Right kidney (tissue), 1 donor: ENCODE results near the gene MFGE8.
A peak's percentile ranks its signal among the peaks of the same experiment; 100 is the strongest.

Source experiments
- DNase-seq: peaks from one replicate; pipeline ENCODE4 v3.0.0-alpha.2; 2016

Gene MFGE8

DNA sequence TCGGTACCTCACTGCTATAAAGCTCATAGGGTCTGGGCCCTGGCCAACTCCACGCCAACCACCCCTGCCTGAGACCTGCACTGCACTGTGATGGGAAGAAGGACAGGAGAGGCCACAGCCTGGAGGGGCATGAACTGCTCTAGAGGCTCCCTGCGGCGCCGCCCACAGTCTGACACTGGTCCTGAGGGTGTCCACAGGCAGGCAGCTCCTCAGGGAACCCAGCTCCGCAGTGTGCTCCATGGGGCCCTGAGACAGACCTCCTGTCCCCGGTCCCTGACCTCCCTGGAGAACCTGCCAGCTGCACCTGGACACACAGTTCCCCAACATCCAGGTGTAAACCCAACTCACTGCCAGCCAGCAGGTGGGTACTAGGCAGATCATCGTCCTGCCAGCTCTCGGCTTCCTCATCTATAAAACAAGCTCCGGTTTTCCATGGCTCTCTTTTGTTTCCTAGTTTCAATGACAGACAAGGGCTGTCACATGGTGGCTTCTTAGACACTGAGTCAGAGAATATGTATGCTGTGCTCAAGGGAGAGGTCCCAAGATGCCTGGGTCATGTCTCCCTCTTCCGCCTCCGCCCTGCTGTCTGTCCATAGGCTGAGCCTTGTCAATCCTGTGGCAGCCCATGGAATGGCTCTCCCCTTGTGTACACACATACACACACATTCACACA, 12.7 kb downstream of the MFGE8 start:
- no peak for DNase-seq

DNA sequence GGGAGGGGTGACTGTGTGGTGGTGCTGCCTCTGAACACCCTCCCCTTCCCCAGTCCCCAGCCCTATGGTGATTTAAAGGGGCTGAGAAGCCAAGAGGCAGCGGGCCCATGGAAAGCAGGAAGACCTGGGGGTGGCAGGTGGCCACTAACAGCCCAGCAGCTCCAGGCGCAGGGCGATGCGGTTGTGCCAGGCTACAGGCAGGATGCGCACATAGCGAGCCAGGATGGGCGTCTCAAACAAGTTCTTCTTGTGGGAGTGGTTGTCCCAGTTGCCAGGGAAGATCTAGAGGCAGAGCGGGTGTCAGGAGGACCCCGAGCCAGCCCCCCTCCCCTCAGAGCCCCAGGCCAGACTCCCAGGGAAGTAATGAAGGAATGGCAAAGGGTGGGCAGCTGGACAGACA, 13.9 kb downstream of the MFGE8 start:
- no peak for DNase-seq

DNA sequence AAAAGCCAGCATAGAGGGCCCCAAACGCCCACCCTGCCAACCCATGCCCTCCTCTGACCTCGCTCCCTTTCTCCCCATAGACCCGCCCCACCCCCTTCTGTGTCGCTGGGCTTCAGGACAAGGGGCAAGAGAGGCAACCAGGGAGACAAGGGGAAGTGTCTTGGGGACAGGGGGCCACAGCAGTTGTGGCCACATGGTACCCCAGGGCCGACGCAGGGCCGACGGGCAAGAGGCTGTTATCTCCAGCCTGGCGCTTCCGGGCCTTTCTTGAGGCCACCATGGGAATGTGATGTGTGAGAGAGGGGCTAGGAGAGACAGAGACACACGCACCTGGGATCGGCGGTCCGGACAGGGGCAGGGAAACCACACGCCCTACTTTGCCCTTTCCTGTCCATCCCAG, 14.4 kb downstream of the MFGE8 start:
- no peak for DNase-seq

DNA sequence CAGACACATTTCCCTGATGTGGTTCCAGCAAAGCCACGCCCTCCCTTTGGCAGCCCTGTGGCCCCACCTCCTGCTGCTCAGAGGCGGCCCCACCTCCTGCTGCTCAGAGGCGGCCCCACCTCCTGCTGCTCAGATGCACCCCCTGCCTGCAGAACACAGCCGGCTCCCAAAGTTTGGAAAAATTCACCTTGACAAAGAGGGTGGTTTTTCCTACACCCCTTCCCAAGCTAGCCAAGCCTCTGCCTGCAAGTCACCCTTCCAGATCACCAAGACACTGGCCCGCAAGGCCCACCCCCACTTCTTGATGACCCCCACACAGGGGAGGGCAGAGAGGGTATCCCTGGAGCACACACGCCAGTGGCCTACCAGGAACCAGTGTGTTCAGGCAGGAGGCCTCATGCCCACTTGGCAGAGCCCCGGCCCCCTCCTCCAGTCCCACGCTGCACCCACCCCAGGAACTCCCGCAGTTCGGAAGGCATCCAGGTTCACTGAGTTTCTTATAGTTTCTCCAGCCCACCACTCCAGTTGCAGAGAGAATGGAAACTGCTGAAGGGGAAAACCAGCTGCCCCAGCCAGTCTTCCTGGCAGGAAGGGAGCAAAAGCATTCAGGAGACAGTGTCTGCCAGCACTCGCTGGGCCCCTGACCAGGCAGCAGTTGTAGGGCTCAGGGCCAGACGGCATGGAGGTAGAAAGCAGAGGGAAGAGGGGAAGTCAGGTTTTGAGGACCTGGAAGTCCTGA, 15.6 kb downstream of the MFGE8 start:
- peak; percentile 59 for DNase-seq

DNA sequence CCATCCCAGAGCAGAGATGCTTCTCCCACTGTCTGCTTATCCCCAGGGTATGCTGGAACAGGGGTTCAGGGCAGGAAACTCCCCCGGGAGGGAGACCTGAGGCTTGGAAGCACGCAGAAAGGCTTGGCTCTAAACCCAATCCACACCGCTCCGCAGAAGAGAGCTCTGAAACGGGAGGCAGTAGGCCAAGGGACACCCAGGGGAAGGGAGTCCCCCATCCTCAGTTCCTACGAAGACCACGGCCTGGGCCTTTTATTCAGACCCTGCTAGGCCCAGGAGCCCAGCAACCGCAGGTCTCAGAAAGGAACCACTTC, 16.1 kb downstream of the MFGE8 start:
- DNase-seq: no peak

DNA sequence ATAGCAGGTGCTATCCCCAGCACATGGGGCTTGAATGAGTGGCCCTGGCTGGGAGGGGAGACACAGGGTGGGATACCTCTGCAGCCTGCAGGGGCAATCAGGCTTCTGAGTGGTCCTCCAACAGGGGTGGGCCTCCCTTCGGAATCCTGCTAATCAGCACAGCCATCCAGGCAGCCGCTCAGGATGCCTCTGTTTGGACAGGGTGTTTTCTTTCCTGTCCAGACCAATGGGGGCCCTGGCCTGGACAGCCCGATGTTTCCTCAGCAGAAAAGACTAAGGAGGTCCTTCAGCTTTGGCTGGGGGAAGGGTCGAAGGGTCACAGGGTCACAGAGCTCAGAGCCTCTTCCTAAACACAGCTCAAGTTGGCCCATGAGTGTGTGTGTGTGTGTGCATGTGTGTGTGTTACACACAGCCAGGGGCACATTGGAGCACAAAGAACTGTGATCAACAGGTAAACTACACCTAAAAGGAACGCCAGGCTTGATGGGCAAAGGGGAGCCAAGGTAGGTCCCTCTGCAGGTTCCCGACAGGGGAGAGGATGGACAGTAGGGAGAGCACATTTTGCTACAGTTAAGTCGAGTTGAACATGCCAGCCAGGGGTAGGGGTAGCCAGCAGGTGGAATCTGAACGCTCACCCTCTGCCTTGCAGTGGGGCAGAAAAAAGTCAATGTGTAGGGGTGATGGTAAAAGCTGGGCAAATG, 16.7 kb downstream of the MFGE8 start:
- no peak for DNase-seq

DNA sequence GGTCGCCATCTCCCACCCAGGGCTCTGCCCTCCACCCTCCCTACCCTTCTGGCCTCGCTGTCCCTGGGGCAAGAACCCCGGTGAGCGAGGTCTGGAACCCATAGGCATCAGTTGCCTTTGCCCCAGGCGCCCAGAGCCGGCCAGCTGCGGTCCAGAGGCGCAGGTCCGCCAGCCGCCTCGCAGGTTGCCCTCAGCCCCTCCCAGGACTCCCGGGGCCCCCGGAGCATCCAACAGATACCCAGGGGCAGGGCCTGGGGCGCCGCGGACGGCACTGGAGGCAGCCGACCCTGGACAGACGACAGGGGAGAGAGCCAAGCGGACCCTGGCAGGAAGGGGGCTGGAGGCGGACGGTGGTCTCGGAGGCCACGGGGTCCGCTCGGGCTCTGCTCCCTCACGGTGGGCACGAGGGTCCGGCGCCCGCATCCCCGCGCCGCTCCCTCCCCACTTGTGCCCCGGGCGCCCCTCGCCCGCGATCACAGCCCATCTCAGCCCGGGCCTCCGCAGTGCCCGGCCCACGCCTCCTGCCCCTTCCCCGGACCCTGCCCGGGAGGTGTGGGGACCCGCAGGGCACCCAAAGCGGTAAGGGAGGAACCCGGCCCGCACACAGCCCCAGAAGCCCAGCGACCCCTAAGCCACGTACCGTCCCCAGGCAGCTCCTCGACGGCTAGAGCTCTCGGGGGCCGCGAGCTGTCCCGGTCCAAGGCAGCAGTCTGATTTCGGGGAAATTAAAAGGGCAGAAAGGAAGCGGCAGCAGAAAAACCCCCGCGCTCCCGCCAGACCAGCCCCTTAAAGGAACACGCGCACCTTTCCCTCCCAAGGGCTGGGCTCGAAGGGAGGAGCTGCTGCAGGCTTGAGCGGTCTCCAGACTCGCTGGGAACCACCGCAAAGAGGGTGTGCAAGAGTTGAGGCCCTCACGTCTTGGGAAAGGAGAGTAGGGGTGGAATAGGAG, 18.1 kb downstream of the MFGE8 start, which contains the start of gene HAPLN3:
Gene HAPLN3, minus strand, starts transcription at position 726 of the 949 bp plus-strand sequence. CDS start 8,246 bp downstream, outside the sequence.
- DNase-seq: peak; percentile 51

DNA sequence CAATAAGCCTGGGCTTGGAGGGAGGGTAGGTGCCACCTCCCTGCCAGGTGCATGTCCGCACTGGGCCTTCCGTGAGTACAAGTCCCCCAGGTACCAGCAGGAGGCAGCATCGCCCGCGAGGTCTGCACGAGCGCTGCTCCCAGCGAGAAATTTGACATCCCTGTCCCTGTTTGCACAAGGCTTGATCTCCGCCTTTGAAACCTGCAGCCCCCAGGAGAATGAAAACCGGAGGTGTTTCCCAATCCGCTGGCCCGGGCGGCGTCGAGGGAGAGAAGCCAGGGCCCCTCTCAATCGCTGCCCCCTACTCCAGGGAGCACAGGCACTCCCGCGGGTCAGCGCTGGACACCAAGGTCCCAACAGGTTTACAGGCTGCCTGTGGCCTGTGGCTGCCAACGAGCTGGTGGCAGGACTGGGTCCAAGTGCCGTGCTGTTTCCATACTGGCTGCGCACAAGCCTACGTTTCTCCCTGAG, 18.8 kb downstream of the MFGE8 start:
- peak; percentile 73 for DNase-seq

DNA sequence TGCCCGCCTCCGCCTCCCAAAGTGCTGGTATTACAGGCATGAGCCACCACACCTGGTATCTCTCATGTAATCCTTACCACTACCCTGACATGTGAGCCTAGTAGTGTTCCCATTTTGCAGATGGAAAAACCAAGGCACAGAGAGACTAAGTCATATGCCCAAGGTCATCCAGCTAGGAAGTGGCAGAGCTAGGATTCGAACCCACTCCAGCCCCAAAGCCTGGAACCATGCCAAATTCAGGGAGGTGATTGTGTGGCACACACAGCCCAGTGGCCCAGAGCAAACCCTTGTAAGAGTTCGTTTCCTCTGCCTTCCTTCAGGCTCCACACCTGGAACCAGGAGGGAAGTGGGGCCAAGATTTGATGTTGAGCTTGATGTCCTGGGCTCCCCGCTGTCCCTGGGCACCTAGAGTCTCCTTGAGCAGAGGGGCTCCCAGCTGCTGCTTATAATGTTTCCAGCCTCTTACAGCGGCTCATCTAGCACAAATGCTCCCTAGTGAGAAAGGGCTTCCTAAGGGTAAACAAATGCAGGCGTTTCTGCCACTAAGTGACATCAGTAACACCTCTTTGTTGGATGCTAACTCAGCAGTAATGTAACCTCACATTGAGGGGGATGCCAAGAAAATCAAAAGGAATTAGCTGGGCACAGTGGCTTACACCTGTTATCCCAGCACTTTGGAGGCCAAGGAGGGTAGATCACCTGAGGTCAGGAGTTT, 21.5 kb downstream of the MFGE8 start:
- DNase-seq: no peak

DNA sequence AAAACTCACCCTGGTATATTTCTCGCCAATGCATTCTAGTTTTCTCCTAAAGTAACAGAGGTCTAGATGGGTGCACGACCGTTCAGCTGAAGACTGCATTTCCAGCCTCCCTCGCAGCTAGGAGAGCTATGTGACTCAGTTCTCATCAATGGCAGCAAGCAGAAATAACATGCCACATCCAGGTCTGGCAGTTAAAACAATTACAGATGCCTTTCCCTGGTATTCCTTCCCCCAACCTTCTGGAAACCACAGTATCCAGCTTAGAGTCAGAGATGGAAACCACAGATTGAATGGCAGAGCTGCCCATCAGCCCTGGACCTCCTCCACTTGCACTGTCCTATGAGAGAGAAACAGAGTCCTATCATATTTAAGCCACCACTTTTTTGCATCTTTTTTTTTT, 22.7 kb downstream of the MFGE8 start:
- no peak for DNase-seq

DNA sequence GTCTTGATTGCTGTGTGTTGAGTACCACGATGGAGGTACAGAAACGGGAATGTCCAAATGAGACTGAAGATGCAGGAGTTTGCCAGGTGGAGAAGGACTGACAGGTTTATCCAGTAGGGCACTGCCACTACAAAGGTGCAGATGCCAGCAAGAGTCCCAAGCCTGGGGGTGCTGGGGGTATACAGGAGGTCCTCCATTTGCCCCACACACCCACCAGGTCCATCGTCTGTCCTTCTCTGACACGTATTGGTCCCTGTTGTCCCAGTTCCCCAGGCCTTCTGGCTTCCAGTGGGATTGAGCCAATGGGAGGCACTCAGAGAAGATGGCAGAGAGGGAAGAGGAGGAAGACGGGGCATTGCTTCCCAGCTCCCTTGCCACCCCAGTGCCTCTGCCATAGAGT, 24.5 kb downstream of the MFGE8 start:
- DNase-seq: no peak

DNA sequence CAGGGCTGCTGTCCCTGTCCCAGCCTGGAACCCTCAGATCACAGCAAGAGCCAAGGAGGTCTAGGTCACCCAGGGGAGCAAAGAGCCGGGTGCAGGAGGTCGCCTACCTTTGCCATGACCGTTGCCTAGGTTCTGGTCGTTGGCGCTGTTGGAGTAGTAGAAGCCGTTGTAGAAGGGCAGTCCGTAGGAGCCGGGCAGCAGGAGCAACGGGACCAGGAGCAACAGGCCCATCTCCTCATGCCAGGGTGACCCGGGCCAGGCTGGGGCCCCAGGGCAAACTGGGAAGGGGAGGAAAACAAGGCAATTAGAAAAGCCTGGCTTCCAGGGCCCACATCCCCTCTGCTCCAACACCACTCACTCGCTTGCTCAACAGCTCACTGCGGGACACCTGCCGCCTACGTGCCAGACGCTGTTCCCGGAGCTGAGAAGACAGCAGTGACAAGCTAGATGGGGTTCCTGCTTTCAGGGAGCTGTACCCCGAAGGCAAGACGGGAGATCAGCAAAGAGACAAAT, 26.1 kb downstream of the MFGE8 start:
- DNase-seq: no peak

DNA sequence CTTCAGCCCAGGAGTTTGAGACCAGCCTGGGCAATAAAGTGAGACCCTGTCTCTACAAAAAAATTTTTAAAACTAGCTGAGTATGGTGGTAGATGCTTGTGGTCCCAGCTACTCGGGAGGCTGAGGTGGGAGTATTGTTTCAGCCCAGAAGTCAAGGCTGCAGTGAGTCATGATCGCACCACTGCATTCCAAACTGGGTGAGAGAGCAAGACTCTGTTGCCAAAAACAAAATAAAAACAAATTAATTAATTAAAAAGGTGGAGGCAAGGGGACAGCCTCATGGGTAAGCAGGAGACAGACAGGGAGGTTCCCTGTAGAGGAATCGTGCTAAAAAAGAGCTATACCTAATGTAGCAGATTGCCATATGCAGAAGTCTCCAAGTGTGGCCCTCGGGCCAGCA, 30.4 kb downstream of the MFGE8 start:
- DNase-seq: no peak

DNA sequence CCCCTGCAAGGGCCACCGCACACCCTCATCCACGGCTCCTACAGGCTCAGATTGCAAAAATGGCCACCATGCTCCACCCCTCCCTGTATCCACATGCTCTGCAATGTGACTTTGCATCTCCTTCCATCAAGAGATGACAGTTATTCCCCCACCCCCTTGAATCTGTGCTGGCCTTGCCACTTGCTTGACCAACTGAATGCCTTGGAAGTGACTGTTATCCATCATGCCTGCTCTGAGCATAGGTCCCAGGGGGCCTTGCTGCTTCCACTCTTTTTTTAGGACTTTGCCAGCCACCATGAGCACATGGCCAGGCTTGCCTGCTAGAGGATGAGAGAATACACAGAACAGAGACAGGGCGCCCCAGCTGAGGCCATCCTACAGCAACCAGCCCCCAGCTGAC, 31.4 kb downstream of the MFGE8 start:
- no peak for DNase-seq

DNA sequence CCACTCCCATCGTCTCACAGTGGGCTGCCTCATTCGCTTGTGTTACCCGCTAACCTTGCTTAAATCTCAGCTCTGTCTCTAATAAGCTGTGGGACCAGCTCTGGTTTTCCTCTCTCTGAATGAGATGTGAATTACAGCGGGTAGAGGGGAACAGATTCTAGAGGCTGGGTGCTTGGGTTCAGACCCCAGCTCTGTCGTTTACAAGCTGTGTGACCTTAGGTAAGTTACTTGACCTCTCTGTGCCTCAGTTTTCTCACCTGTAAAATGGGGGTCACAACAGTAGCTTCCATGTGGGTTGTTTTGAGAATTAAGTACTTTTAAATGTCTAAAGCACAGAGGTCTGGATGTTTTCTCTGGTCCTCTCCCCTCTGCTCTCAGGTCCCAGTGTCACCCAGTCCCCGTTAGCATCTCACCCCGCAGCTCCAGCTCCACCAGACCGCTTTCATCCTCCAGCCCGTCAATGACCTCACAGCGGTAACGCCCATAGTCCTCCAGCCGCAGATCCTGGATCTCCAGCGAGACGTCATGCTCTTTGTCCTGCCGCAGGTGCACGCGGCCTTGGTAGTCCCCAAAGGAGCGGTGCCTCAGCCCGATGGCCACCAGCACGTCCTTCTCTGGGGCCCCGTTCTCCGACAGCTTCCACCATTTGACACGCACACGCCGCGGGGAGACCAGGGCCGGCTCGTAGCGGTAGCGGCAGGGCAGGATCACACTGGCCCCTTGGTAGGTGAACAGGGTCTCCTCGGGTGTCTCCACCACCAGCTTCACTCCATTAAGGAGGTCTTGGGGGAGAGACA, 32.0 kb downstream of the MFGE8 start:
- DNase-seq: no peak

DNA sequence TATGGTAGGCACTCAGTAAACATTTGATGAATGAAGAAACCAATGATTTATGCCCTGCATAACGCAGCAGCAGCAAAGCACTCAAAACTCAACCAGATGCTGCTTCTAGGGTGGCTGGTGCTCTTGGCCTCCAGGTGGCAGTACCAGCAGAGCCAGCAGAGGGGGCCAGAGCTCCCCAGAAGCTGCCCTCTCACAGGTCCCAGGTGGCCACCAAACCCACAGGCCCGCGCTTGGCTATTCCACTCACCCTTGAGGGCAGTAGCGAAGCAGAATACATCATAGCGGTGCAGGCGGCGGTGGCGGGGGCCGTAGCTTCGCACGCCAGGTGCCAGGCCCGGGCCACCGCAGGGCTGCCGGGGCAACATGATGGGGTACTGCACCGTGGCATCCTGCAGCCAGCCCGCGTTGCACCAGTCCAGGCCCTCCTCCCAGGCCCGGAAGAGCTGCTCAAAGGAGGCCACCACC, 34.4 kb downstream of the MFGE8 start:
- DNase-seq: no peak

DNA sequence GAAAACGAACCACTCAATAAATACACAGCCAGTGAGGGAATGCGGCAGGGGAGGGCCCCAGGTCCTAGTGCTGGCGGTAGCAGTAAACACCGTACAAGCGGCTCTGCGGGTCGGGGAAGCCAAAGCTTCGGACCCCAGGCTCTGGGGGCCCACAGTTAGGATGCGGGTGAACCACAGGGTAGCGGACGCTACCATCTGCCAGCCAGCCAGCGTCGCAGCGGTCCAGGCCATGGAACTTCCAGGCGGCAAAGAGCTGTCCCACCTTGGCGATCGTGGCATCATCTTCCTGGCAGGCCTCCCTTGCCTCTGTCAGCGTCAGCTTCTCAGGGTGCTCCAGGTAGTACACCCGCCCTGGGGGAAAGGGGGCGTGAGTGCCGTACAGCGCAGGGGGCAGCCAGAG, 35.3 kb downstream of the MFGE8 start:
- DNase-seq: no peak

DNA sequence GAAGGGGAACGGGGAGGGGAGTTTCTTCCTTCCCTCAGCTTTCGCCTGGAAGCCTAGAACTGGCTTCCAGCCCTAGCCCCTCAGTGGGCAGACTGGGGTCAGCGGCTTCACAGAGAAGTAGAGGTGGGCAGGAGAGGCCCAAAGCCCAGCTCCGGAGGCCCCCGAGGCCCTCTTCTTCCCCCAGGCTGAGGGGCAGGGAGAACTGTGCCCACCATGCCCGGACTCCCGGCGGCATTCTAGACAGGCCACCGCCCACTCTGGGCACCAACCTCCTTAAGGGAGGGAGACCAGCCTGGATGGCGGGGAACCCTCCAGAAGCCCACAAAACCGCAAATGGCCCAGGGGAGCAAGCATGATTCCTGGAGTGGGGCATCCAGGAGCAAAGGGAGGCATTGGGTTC, 35.8 kb downstream of the MFGE8 start:
- no peak for DNase-seq

DNA sequence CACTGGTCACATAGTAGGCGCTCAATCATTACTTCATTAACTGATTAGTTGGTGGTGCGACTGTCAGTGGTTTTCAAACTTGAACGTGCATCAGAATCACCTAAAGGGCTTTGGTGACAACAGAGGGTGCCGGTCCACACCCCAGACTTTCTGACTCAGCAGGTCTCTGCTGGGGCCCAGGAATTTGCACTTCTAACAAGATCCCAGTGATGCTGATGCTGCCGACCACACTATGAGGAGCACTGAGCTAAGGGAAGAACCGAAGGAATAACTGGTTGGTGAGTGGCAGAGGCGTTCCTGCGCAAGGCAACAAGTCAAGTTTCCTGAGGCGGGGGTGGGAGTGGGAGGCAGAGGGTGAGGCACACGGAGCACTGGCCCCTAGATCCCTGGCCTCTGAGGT, 36.6 kb downstream of the MFGE8 start:
- no peak for DNase-seq

DNA sequence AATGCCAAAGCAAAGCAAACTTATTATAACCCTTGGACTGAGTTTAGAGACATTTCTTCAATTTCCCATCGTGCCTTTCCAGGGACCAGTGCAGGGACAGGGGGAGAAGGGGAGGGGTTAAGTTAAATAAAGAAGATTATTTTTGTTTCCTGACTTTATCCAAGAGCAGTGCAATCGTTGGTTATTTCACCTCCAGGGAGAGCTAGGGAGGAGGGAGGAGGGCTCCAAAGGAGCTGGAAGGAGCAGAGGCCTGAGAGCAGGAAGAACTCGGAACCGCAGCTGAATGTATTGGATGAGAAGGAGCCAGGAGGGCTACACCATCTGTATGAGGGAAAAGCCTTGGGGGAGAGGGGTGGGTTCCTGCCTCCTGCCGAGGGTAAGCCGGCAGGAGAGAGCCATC, 38.5 kb downstream of the MFGE8 start:
- no peak for DNase-seq

DNA sequence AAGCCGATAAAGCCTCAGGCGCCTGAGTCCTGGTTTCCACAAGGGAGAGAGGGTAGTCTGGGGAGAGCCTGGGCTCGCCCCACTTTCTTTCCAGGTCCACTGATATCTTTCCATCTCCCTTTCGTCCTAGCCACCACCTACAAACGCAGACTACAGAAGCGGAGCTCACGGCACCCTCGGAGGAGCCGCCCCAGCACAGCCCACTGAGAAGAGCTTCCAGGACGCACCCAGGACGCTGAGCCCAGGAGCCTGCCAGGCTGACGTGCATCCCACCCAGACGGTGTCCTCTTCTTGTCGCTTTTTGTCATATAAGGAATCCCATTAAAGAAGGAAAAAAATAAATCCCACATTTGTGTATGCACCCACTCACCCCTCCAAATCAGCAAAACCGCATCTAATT, 38.9 kb downstream of the MFGE8 start:
- no peak for DNase-seq
